MCF 10A (cell line): ENCODE measurements around the gene ACAP3. TPM values are rescaled to one million over a fixed set of nuclear protein-coding genes. Genes with fewer than 3 reads are reported as not detected.

Experiments
- BruUV-seq: library from RNA; stranded (reverse); fragments of 400-500 nt; replicated peaks from 2 replicates; lab custom pipeline; 2021; lab: Mats Ljungman, UMichigan
- CTCF ChIA-PET: fragments of 300-600 bp; sonication (Branson Sonifier 250); formaldehyde crosslinking; extraction: SDS; loops from one replicate; lab custom pipeline; 2021; ENCODE audit warnings: antibody characterized with exemption, inconsistent platforms; lab: Yijun Ruan, JAX
- POLR2A ChIA-PET: fragments of 300-600, 350-650 bp; sonication (Branson Sonifier 250); formaldehyde crosslinking; extraction: SDS; loops from one replicate; lab custom pipeline; 2020; ENCODE audit warnings: antibody characterized with exemption, inconsistent platforms; lab: Yijun Ruan, JAX
- DNase-seq: peaks from one replicate; pipeline ENCODE4 v3.0.0-alpha.2; 2018; ENCODE audit not compliant: unreplicated experiment
- H3K27ac Mint-ChIP-seq: one replicate; pipeline ENCODE4 v1.8.0; 2022; ENCODE audit warnings: mild to moderate bottlenecking, low read depth, mixed read lengths; ENCODE audit not compliant: unreplicated experiment
- H3K27me3 Mint-ChIP-seq: one replicate; pipeline ENCODE4 v1.8.0; 2022; ENCODE audit warnings: mixed read lengths; ENCODE audit not compliant: insufficient read depth, unreplicated experiment
- H3K36me3 Mint-ChIP-seq: one replicate; pipeline ENCODE4 v1.8.0; 2022; ENCODE audit warnings: mild to moderate bottlenecking, moderate library complexity, mixed read lengths; ENCODE audit not compliant: insufficient read depth, unreplicated experiment
- H3K4me1 Mint-ChIP-seq: one replicate; pipeline ENCODE4 v1.8.0; 2022; ENCODE audit warnings: mixed read lengths; ENCODE audit not compliant: insufficient read depth, unreplicated experiment
- H3K4me3 Mint-ChIP-seq: one replicate; pipeline ENCODE4 v1.8.0; 2022; ENCODE audit warnings: mild to moderate bottlenecking, moderate library complexity, mixed read lengths; ENCODE audit not compliant: unreplicated experiment
- H3K9me3 Mint-ChIP-seq: one replicate; pipeline ENCODE4 v1.8.0; 2022; ENCODE audit warnings: mixed read lengths; ENCODE audit not compliant: unreplicated experiment
- CTCF ChIP-seq: fragments of 200-600 bp; IDR thresholded peaks from one replicate; pipeline ENCODE4 v1.8.0; 2022; ENCODE audit warnings: antibody characterized with exemption, mild to moderate bottlenecking; ENCODE audit not compliant: unreplicated experiment
- intact Hi-C: fragments of 100-400 bp; cut with micrococcal nuclease; formaldehyde crosslinking; loops from 2 replicates; pipeline ENCODE4 v1.14.1; 2022
- total RNA-seq: library from RNA; stranded (reverse); gene quantifications from 2 replicates; pipeline ENCODE4 v1.2.3, GENCODE V29; 2022

ACAP3 gene
- total RNA-seq, 1 experiment from 2014 or later: 33.5 TPM

- CTCF ChIA-PET: interaction anchor here (0.9 kb wide), 1 partner anchor 262 kb away, joined by 6 read pairs; no protein-coding TSS in a partner anchor
- no peak for DNase-seq
- no TSS peak for BruUV-seq
- H3K36me3 Mint-ChIP-seq: peaks cover 23% of the 10 kb centered on the region
- H3K27me3 Mint-ChIP-seq: no peaks in the 10 kb centered on the region
- H3K9me3 Mint-ChIP-seq: no peaks in the 10 kb centered on the region
- no peak for TF ChIP-seq CTCF
- intact Hi-C loops: no loop called here
- H3K27ac Mint-ChIP-seq: no peak overlapping the region
- POLR2A ChIA-PET: interaction anchor here (0.5 to 2.3 kb wide), 9 partner anchors 8 to 257 kb away, joined by 3 to 21 read pairs (median 3); partner anchors contain the start of gene AURKAIP1
- peaks cover 20% of the 10 kb centered on the region for H3K4me1 Mint-ChIP-seq
- H3K4me3 Mint-ChIP-seq: peak overlapping the region; percentile 70
Measured at GRCh38 chr1:1326075-1326605, 18.4 kb upstream of the ACAP3 start.

DNA sequence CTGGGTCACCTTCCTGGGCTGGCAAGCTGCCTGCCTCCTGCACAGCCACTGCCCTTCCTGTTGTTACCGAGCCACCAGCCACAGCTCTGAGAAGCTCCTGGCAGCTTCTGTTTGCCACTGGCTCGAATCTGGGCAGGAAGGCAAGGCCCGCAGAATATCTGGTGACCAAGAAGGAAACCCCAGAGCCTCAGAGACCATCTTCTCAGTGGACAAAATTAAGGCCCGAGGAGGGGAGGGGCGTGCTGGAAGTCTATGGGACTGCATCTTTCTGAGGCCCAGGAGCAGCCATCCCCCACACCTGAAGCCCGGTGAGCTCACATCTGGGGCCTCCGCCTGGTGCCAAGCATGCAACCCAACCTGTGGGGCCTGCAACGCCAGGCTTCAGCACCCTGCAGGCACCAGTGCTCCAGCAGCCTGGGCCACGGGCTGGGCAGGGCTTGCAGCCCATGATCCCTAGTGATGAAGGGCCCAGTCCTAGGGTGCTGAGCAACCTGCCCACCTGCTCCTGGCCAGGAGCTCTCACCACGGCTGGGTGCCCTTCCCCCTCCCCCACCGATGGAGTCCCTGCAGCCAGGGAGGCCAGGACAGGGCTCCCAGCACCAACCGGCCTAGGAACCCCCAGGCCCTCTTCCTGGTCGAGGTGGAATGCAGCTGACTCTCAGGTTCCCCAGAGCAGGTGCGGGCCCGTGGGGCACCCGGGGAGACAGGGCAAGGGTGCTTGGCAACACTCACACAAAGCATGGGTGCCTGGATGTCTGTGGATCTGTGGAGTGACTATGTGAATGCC, 17.8 kb upstream of the ACAP3 start:
- Mint-ChIP-seq H3K9me3 (no peaks in the 10 kb centered on the region), H3K36me3 (peaks cover 23% of the 10 kb centered on the region), H3K27ac (peak overlapping the region; percentile 85), H3K27me3 (no peaks in the 10 kb centered on the region), H3K4me3 (peak overlapping the region; percentile 70), H3K4me1 (peaks cover 20% of the 10 kb centered on the region)
- no peak for DNase-seq
- intact Hi-C loops: no loop called here
- ChIA-PET POLR2A (interaction anchor here (0.5 to 2.3 kb wide), 11 partner anchors 8 to 367 kb away, joined by 3 to 21 read pairs (median 4); partner anchors contain the start of genes AURKAIP1, CCNL2 and NOC2L), CTCF (interaction anchor here (0.6 to 1.0 kb wide), 6 partner anchors 9 to 262 kb away, joined by 3 to 6 read pairs (median 4); partner anchors contain the start of gene AURKAIP1)
- no TSS peak for BruUV-seq
- no peak for TF ChIP-seq CTCF

- Mint-ChIP-seq H3K4me1 (peaks cover 20% of the 10 kb centered on the region), H3K4me3 (peak within 1 kb of the TSS; percentile 70), H3K27me3 (no peaks in the 10 kb centered on the region), H3K36me3 (peaks cover 17% of the 10 kb centered on the region), H3K27ac (peak within 1 kb of the TSS; percentile 85), H3K9me3 (no peaks in the 10 kb centered on the region)
- DNase-seq: peak; percentile 90
- ChIA-PET POLR2A (interaction anchor here (0.7 to 2.3 kb wide), 9 partner anchors 8 to 366 kb away, joined by 3 to 21 read pairs (median 4); partner anchors contain the start of genes AURKAIP1, CCNL2 and NOC2L), CTCF (interaction anchor here (0.6 to 1.0 kb wide), 5 partner anchors 21 to 261 kb away, joined by 3 to 6 read pairs (median 3); partner anchors contain the start of gene AURKAIP1)
- intact Hi-C loops: no loop called here
- no peak for TF ChIP-seq CTCF
- TSS peak; percentile 43 for BruUV-seq
Measured at GRCh38 chr1:1324524-1325287, 17.0 kb upstream of the ACAP3 start, which contains the start of the genes CPTP and INTS11. Gene CPTP (plus strand): TSS chr1:1324802. CDS start chr1:1326911, 2,109 bp downstream. Gene INTS11 (minus strand): TSS chr1:1324660. CDS start chr1:1324608, 52 bp downstream.
